ENCODE measurements around the gene JSRP1.

GRCh38 chr19:2255112-2255845 is 938 bp downstream of the JSRP1 start:
- TF ChIP-seq, protein P1, sequence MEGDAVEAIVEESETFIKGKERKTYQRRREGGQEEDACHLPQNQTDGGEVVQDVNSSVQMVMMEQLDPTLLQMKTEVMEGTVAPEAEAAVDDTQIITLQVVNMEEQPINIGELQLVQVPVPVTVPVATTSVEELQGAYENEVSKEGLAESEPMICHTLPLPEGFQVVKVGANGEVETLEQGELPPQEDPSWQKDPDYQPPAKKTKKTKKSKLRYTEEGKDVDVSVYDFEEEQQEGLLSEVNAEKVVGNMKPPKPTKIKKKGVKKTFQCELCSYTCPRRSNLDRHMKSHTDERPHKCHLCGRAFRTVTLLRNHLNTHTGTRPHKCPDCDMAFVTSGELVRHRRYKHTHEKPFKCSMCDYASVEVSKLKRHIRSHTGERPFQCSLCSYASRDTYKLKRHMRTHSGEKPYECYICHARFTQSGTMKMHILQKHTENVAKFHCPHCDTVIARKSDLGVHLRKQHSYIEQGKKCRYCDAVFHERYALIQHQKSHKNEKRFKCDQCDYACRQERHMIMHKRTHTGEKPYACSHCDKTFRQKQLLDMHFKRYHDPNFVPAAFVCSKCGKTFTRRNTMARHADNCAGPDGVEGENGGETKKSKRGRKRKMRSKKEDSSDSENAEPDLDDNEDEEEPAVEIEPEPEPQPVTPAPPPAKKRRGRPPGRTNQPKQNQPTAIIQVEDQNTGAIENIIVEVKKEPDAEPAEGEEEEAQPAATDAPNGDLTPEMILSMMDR (IDR thresholded peaks at IDR 0.05; ENCODE audit: poor library complexity): no peak
- TF ChIP-seq EZH2 (IDR thresholded peaks at IDR 0.05; ENCODE audit: borderline replicate concordance): no peak
- no peak for TF ChIP-seq EZH2phosphoT487 (IDR thresholded peaks at IDR 0.05; ENCODE audit: low read depth, severe bottlenecking, unreplicated experiment)

Data from hepatocyte (in vitro differentiated cells).